Neural progenitor cell (in vitro differentiated cells): Measurements from ENCODE around the gene CCNB1. TPM values are rescaled to one million over a fixed set of nuclear protein-coding genes. Genes with fewer than 3 reads are reported as not detected.

Source experiments
- DNase-seq: peaks from one replicate; pipeline ENCODE4 v3.0.0-alpha.2; 2016; ENCODE audit warnings: low spot score
- H2AFZ ChIP-seq: fragments of 200-600 bp; sonication (generic); replicated peaks from 2 replicates; pipeline ENCODE4 v1.6.1; 2016; ENCODE audit warnings: antibody characterized with exemption
- H3F3A ChIP-seq: fragments of 200-600 bp; sonication (generic); 2 replicates; pipeline ENCODE4 v1.6.1; 2016; ENCODE audit warnings: antibody characterized with exemption, low read depth
- H3K27ac ChIP-seq: fragments of 200-600 bp; sonication (generic); 2 replicates; pipeline ENCODE4 v1.5.1; 2016; ENCODE audit warnings: mild to moderate bottlenecking
- H3K27me3 ChIP-seq: fragments of 200-600 bp; sonication (generic); 2 replicates; pipeline ENCODE4 v1.6.1; 2016; ENCODE audit warnings: mild to moderate bottlenecking, moderate library complexity
- H3K36me3 ChIP-seq: fragments of 200-600 bp; sonication (generic); 2 replicates; pipeline ENCODE4 v1.5.1; 2016
- H3K4me1 ChIP-seq: fragments of 200-600 bp; sonication (generic); 2 replicates; pipeline ENCODE4 v1.6.1; 2016; ENCODE audit warnings: mixed run types
- H3K4me2 ChIP-seq: fragments of 200-600 bp; sonication (generic); 2 replicates; pipeline ENCODE4 v1.6.1; 2016
- H3K4me3 ChIP-seq: fragments of 200-600 bp; sonication (generic); 2 replicates; pipeline ENCODE4 v1.5.1; 2016
- H3K79me2 ChIP-seq: fragments of 200-600 bp; sonication (generic); 2 replicates; pipeline ENCODE4 v1.6.1; 2016; ENCODE audit warnings: low read depth
- H3K9ac ChIP-seq: fragments of 200-600 bp; sonication (generic); 2 replicates; pipeline ENCODE4 v1.6.1; 2016
- H3K9me3 ChIP-seq: fragments of 200-600 bp; sonication (generic); 2 replicates; pipeline ENCODE4 v1.5.1; 2016; ENCODE audit warnings: low read depth
- H4K20me1 ChIP-seq: fragments of 200-600 bp; sonication (generic); 2 replicates; pipeline ENCODE4 v1.6.1; 2016; ENCODE audit warnings: low read depth
- H3K27ac Mint-ChIP-seq: 3 replicates; pipeline ENCODE4 v1.8.0; 2021; ENCODE audit warnings: mixed read lengths
- H3K27me3 Mint-ChIP-seq: 2 replicates; pipeline ENCODE4 v1.8.0; 2022; ENCODE audit warnings: low read depth, mild to moderate bottlenecking, inconsistent platforms, moderate library complexity, mixed read lengths; ENCODE audit not compliant: insufficient read depth
- H3K36me3 Mint-ChIP-seq: 3 replicates; pipeline ENCODE4 v1.8.0; 2021; ENCODE audit warnings: mixed read lengths
- H3K4me1 Mint-ChIP-seq: 3 replicates; pipeline ENCODE4 v1.8.0; 2021; ENCODE audit warnings: mixed read lengths
- H3K4me3 Mint-ChIP-seq: 3 replicates; pipeline ENCODE4 v1.8.0; 2021; ENCODE audit warnings: mild to moderate bottlenecking, moderate library complexity, mixed read lengths
- H3K9me3 Mint-ChIP-seq: 3 replicates; pipeline ENCODE4 v1.8.0; 2020; ENCODE audit warnings: mixed read lengths
- EZH2 ChIP-seq: fragments of 200-600 bp; sonication (generic); IDR thresholded peaks from 2 replicates; pipeline ENCODE4 v1.6.1; 2017; ENCODE audit warnings: antibody characterized with exemption, mild to moderate bottlenecking, moderate library complexity
- EZH2phosphoT487 ChIP-seq: fragments of 200-600 bp; sonication (generic); IDR thresholded peaks from 2 replicates; pipeline ENCODE4 v1.6.1; 2017; ENCODE audit warnings: antibody characterized with exemption
- total RNA-seq: library from RNA; depleted of rRNA; stranded (reverse); fragments of >200 nt; gene quantifications from 2 replicates; pipeline ENCODE4 v1.2.3, GENCODE V29; 2015; ENCODE audit warnings: low replicate concordance
- TF ChIP-seq, protein P1 (sequence below): fragments of 200-600 bp; sonication (generic); IDR thresholded peaks from 2 replicates; pipeline ENCODE4 v1.5.1; 2017; ENCODE audit warnings: antibody characterized with exemption, mild to moderate bottlenecking

Gene CCNB1
- total RNA-seq, 1 donor from 2014 or later = 408 TPM

DNA sequence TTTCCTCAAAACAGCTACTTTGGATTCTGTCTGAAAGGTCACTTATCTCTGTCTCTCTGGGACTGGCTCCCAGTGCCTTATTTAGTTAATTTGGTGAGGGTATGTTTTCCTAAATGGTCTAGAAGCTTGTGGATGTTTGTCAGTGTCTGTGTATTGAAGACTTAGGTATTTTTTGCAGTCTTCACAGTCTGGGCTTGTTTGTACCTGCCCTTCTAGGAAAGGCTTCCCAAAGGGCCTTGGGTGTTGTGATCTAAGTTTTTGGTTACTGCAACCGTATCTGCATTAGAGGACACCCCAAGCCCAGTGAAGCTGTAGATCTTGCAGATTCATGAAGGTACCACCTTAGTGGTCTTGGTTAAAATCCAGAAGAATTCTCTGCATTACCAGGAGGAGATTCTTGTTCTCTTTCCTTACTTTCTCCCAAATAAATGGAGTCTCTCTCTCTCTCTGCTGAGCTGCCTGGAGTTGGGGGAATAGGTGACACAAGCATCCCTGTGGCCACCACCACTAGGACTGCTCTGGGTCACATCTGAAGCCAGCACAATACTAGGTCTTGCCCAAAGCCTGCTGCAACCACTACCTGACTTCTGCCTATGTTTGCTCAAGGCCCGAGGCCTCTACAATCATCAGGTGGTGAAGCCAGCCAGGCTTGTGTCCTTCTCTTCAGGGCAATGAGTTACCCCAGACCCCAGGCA lies 17.8 kb upstream of the CCNB1 start:
- H3K4me1 ChIP-seq = no peaks in the 10 kb centered on the region
- no peaks in the 10 kb centered on the region for H3K36me3 ChIP-seq
- H3K79me2 ChIP-seq = no peaks in the 10 kb centered on the region
- H3K9ac ChIP-seq = no peak overlapping the region
- Mint-ChIP-seq H3K36me3 (peaks cover 1% of the 10 kb centered on the region), H3K27me3 (peaks cover 4% of the 10 kb centered on the region), H3K27ac (peak overlapping the region; percentile 85), H3K9me3 (no peaks in the 10 kb centered on the region), H3K4me1 (no peaks in the 10 kb centered on the region), H3K4me3 (no peak overlapping the region)
- no peaks in the 10 kb centered on the region for H3F3A ChIP-seq
- no peaks in the 10 kb centered on the region for H3K27me3 ChIP-seq
- H3K4me3 ChIP-seq = no peak overlapping the region
- H3K4me2 ChIP-seq = no peak overlapping the region
- no peak for DNase-seq
- TF ChIP-seq, protein P1, sequence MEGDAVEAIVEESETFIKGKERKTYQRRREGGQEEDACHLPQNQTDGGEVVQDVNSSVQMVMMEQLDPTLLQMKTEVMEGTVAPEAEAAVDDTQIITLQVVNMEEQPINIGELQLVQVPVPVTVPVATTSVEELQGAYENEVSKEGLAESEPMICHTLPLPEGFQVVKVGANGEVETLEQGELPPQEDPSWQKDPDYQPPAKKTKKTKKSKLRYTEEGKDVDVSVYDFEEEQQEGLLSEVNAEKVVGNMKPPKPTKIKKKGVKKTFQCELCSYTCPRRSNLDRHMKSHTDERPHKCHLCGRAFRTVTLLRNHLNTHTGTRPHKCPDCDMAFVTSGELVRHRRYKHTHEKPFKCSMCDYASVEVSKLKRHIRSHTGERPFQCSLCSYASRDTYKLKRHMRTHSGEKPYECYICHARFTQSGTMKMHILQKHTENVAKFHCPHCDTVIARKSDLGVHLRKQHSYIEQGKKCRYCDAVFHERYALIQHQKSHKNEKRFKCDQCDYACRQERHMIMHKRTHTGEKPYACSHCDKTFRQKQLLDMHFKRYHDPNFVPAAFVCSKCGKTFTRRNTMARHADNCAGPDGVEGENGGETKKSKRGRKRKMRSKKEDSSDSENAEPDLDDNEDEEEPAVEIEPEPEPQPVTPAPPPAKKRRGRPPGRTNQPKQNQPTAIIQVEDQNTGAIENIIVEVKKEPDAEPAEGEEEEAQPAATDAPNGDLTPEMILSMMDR = no peak
- no peak for TF ChIP-seq EZH2
- TF ChIP-seq EZH2phosphoT487 = no peak
- no peaks in the 10 kb centered on the region for H4K20me1 ChIP-seq
- H2AFZ ChIP-seq = no peak overlapping the region
- H3K9me3 ChIP-seq = no peaks in the 10 kb centered on the region
- no peak overlapping the region for H3K27ac ChIP-seq

DNA sequence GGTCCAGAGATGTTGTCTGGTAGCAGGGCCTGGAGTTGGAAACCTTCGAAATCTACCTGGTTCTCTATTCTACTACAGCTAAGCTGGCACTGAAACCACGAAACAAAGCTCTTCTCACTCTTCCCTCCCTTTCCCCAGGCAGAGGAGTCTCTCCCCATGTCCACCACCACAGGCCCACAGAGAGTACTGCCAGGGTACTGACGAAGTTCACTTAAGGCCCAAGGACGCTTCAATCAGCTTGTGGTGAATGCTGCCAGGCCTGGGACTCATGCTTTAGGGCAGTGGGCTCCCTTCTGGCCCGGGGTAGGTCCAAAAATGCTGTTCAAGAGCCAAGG lies 17.3 kb upstream of the CCNB1 start:
- H3K27me3 ChIP-seq = no peaks in the 10 kb centered on the region
- H3K4me1 Mint-ChIP-seq = no peaks in the 10 kb centered on the region
- H3K36me3 Mint-ChIP-seq = peaks cover 1% of the 10 kb centered on the region
- H3K36me3 ChIP-seq = no peaks in the 10 kb centered on the region
- H3K4me3 Mint-ChIP-seq = no peak overlapping the region
- no peak overlapping the region for H3K4me2 ChIP-seq
- H3K27ac Mint-ChIP-seq = no peak overlapping the region
- DNase-seq = no peak
- H3K27me3 Mint-ChIP-seq = peaks cover 4% of the 10 kb centered on the region
- no peaks in the 10 kb centered on the region for H3K79me2 ChIP-seq
- H4K20me1 ChIP-seq = no peaks in the 10 kb centered on the region
- no peak overlapping the region for H3K27ac ChIP-seq
- no peaks in the 10 kb centered on the region for H3F3A ChIP-seq
- no peaks in the 10 kb centered on the region for H3K9me3 Mint-ChIP-seq
- no peak overlapping the region for H3K9ac ChIP-seq
- TF ChIP-seq, protein P1 = no peak
- TF ChIP-seq EZH2phosphoT487 = no peak
- TF ChIP-seq EZH2 = no peak
- H3K9me3 ChIP-seq = no peaks in the 10 kb centered on the region
- H3K4me1 ChIP-seq = no peaks in the 10 kb centered on the region
- no peak overlapping the region for H3K4me3 ChIP-seq
- H2AFZ ChIP-seq = no peak overlapping the region

DNA sequence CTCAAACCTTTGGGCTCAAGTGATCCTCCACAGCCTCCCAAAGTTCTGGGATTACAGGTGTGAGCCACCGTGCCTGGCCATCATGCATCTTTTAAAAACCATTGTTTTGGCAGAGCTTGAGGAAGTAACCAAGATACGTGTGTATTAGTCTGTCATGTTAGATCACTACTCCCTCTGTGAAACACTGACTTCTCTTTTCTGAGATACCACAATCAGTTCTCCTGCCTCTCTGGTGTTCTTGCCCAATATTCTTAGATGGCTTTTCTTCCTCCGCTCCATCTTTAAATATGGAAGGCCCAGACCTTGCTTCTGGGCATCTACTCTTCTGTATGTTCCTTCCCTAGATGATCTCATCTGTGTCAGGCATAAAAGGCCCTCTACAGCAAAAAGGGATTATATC lies 14.2 kb upstream of the CCNB1 start:
- H3K79me2 ChIP-seq = no peaks in the 10 kb centered on the region
- H3K4me1 Mint-ChIP-seq = no peaks in the 10 kb centered on the region

More for the DNA sequence above, 14.2 kb upstream of the CCNB1 start:
- no peak overlapping the region for H3K4me3 Mint-ChIP-seq
- no peaks in the 10 kb centered on the region for H3K36me3 Mint-ChIP-seq
- Histone ChIP-seq H4K20me1 (no peaks in the 10 kb centered on the region), H3K4me2 (no peak overlapping the region), H3K36me3 (no peaks in the 10 kb centered on the region), H3K27me3 (no peaks in the 10 kb centered on the region), H3K9me3 (no peaks in the 10 kb centered on the region), H3F3A (no peaks in the 10 kb centered on the region), H3K4me3 (no peak overlapping the region), H2AFZ (no peak overlapping the region), H3K27ac (no peak overlapping the region), H3K4me1 (no peaks in the 10 kb centered on the region), H3K9ac (no peak overlapping the region)
- no peaks in the 10 kb centered on the region for H3K27me3 Mint-ChIP-seq
- H3K9me3 Mint-ChIP-seq = no peaks in the 10 kb centered on the region
- no peak overlapping the region for H3K27ac Mint-ChIP-seq
- DNase-seq = no peak
- TF ChIP-seq EZH2phosphoT487 (no peak), EZH2 (no peak)
- TF ChIP-seq, protein P1 = no peak
